WI38 (cell line): ENCODE measurements around the gene CLIC5.

ENCODE experiments used
- H3K4me3 ChIP-seq: 2 replicates; pipeline ENCODE4 v1.5.1; 2011; ENCODE audit warnings: low read depth, mild to moderate bottlenecking, control low read depth, low read length
- CTCF ChIP-seq: IDR thresholded peaks from 2 replicates; pipeline ENCODE4 v1.5.1; 2012; ENCODE audit warnings: low read depth, mild to moderate bottlenecking, control low read depth, low read length

Gene CLIC5

GRCh38 chr6:45845567-45845966 is 170.1 kb downstream of the CLIC5 start:
- TF ChIP-seq CTCF = no peak
- H3K4me3 ChIP-seq = no peak overlapping the region

- no peak for TF ChIP-seq CTCF
- no peak overlapping the region for H3K4me3 ChIP-seq
Observed at GRCh38 chr6:45844986-45845385, 170.7 kb downstream of the CLIC5 start.

GRCh38 chr6:45843848-45844521 is 171.7 kb downstream of the CLIC5 start:
- no peak overlapping the region for H3K4me3 ChIP-seq
- TF ChIP-seq CTCF = no peak

GRCh38 chr6:45841062-45841461 is 174.6 kb downstream of the CLIC5 start:
- no peak overlapping the region for H3K4me3 ChIP-seq
- no peak for TF ChIP-seq CTCF

- no peak overlapping the region for H3K4me3 ChIP-seq
- TF ChIP-seq CTCF = no peak
Observed at GRCh38 chr6:45838996-45839395, 176.7 kb downstream of the CLIC5 start.

GRCh38 chr6:45838451-45838850 is 177.2 kb downstream of the CLIC5 start:
- no peak overlapping the region for H3K4me3 ChIP-seq
- TF ChIP-seq CTCF = no peak

GRCh38 chr6:45837541-45838200 is 178.0 kb downstream of the CLIC5 start:
- no peak for TF ChIP-seq CTCF

More at GRCh38 chr6:45837541-45838200, 178.0 kb downstream of the CLIC5 start:
- no peak overlapping the region for H3K4me3 ChIP-seq
